K562 (cell line): ENCODE measurements around the gene ULK1. TPM values are rescaled to one million over a fixed set of nuclear protein-coding genes. Genes with fewer than 3 reads are reported as not detected.

ENCODE experiments used
- ATAC-seq: fragments of 200-7000 bp; cut with Tn5 transposase; 3 replicates; pipeline ENCODE4 v1.9.1; 2020; ENCODE audit warnings: moderate library complexity
- BruUV-seq: library from RNA; stranded (reverse); fragments of 400-500 nt; replicated peaks from 2 replicates; lab custom pipeline; 2021; lab: Mats Ljungman, UMichigan
- CTCF ChIA-PET: fragments of 300-600 bp; formaldehyde crosslinking; extraction: SDS; loops from one replicate; lab custom pipeline; 2021; ENCODE audit warnings: low intra/inter-chr PET ratio; lab: Yijun Ruan, JAX
- POLR2A ChIA-PET: fragments of 300-600, 350-650 bp; sonication (Branson Sonifier 250); formaldehyde crosslinking; extraction: SDS; loops from one replicate; lab custom pipeline; 2021; ENCODE audit warnings: antibody characterized with exemption, inconsistent platforms; lab: Yijun Ruan, JAX
- DNase-seq, 4 experiments: peaks; one replicate each; pipeline versions ENCODE4 v3.0.0 to v3.0.0-alpha.2; 2011 to 2018; ENCODE audit warnings: low spot score in 3 of 4, mixed read lengths in 3 of 4; ENCODE audit errors: extremely low read depth in 1 of 4
- FAIRE-seq: peaks from 2 replicates; lab custom pipeline; 2011; peaks lifted over from hg19 to GRCh38; lab: Jason Lieb, UNC
- H2AFZ ChIP-seq: 2 replicates; pipeline ENCODE4 v1.6.0; 2011; ENCODE audit warnings: low read depth, low read length, control low read depth, inconsistent platforms
- H3K27ac ChIP-seq: fragments of 200-600 bp; 3 replicates; pipeline ENCODE4 v1.8.0; 2011; ENCODE audit warnings: low read depth, mild to moderate bottlenecking, control low read depth, inconsistent platforms, low read length, moderate library complexity, mixed read lengths; ENCODE audit errors: extremely low read depth
- H3K27me3 ChIP-seq, 2 experiments: fragments of 300-600 bp in 1 of 2; 2 replicates in 1 of 2; 3 replicates in 1 of 2; pipeline versions ENCODE4 v1.6.0 to v1.8.0; 2011; ENCODE audit warnings: inconsistent platforms in 2 of 2, low read length in 2 of 2, mild to moderate bottlenecking in 1 of 2, mixed read lengths in 1 of 2, moderate library complexity in 1 of 2; ENCODE audit not compliant: control insufficient read depth in 2 of 2, insufficient read depth in 2 of 2
- H3K36me3 ChIP-seq: fragments of 300-600 bp; 3 replicates; pipeline ENCODE4 v1.8.0; 2011; ENCODE audit warnings: mild to moderate bottlenecking, low read length, inconsistent platforms; ENCODE audit not compliant: control insufficient read depth, insufficient read depth
- H3K4me1 ChIP-seq, 2 experiments: fragments of 200-600 bp in 1 of 2; replicated peaks in 1 of 2; 2 replicates in 1 of 2; 3 replicates in 1 of 2; pipeline versions ENCODE4 v1.5.1 to v1.8.0; 2011; ENCODE audit warnings: inconsistent platforms in 2 of 2, low read length in 2 of 2, mild to moderate bottlenecking in 1 of 2, mixed read lengths in 1 of 2, moderate library complexity in 1 of 2; ENCODE audit not compliant: control insufficient read depth in 2 of 2, insufficient read depth in 2 of 2
- H3K4me2 ChIP-seq: 2 replicates; pipeline ENCODE4 v1.6.1; 2011; ENCODE audit warnings: low read length, control low read depth, inconsistent platforms, mixed read lengths; ENCODE audit not compliant: insufficient read depth
- H3K4me3 ChIP-seq: fragments of 200-600 bp; sonication (generic), shearing (Covaris generic); 2 replicates; pipeline ENCODE4 v1.5.1; 2016; ENCODE audit warnings: control low read depth, inconsistent platforms
- H3K79me2 ChIP-seq: fragments of 200-600 bp; 3 replicates; pipeline ENCODE4 v1.8.0; 2011; ENCODE audit warnings: low read length, inconsistent platforms; ENCODE audit not compliant: control insufficient read depth, insufficient read depth
- H3K9ac ChIP-seq, 2 experiments: 2 replicates each; pipeline versions ENCODE4 v1.6.0 to v1.6.1; 2011; ENCODE audit warnings: low read depth in 2 of 2, low read length in 2 of 2, control low read depth in 1 of 2, inconsistent platforms in 1 of 2, mild to moderate bottlenecking in 1 of 2, mixed read lengths in 1 of 2; ENCODE audit not compliant: insufficient read depth in 1 of 2
- H3K9me1 ChIP-seq: one replicate; pipeline ENCODE4 v1.6.0; 2011; ENCODE audit warnings: inconsistent platforms, mild to moderate bottlenecking, low read length, moderate library complexity; ENCODE audit not compliant: control insufficient read depth, insufficient read depth
- H3K9me3 ChIP-seq: replicated peaks from 2 replicates; pipeline ENCODE4 v1.5.1; 2011; ENCODE audit warnings: low read depth, low read length, inconsistent platforms; ENCODE audit not compliant: control insufficient read depth, insufficient read depth
- H4K20me1 ChIP-seq: replicated peaks from 2 replicates; pipeline ENCODE4 v1.6.1; 2011; ENCODE audit warnings: low read length, inconsistent platforms, mixed read lengths; ENCODE audit not compliant: control insufficient read depth, insufficient read depth
- MCM5 ChIP-seq: fragments of 450-650 bp; IDR thresholded peaks from 2 replicates; pipeline ENCODE4 v1.6.1; 2016; ENCODE audit warnings: low read depth
- PCBP1 ChIP-seq: fragments of 200-400 bp; formaldehyde crosslinking; IDR thresholded peaks from 2 replicates; pipeline ENCODE4 v1.6.1; 2018; ENCODE audit warnings: mild to moderate bottlenecking, low read depth, low read length; ENCODE audit not compliant: poor library complexity, severe bottlenecking
- RBM22 ChIP-seq: fragments of 200-400 bp; formaldehyde crosslinking; IDR thresholded peaks from 2 replicates; pipeline ENCODE4 v1.6.1; 2018; ENCODE audit warnings: low read length, low read depth; ENCODE audit not compliant: poor library complexity, severe bottlenecking
- ZNF124 ChIP-seq: sonication (generic); formaldehyde crosslinking; IDR thresholded peaks from 2 replicates; pipeline ENCODE4 v1.8.1; 2022; ENCODE audit warnings: missing genetic modification reagents
- ZNF311 ChIP-seq: fragments of 250-450 bp; sonication (Bioruptor Pico); IDR thresholded peaks from 2 replicates; pipeline ENCODE4 v1.4.0; 2020; ENCODE audit warnings: mild to moderate bottlenecking, moderate library complexity
- WGBS: fragments of 100-300 bp; shearing (Covaris generic); methylation state at CpG from one replicate; pipeline ENCODE4 v1.1.6; 2016; ENCODE audit warnings: low coverage, mixed read lengths; ENCODE audit not compliant: insufficient coverage; ENCODE audit errors: missing lambda C conversion rate; 5-methylcytosine and 5-hydroxymethylcytosine counted together
- in situ Hi-C: fragments of 300-500 bp; cut with MboI; formaldehyde crosslinking; loops from 4 replicates; pipeline ENCODE4 v1.15.0; 2018; ENCODE audit warnings: inconsistent platforms, mixed read lengths
- intact Hi-C: fragments of 100-400 bp; cut with micrococcal nuclease; formaldehyde crosslinking; loops from 2 replicates; pipeline ENCODE4 v1.14.2; 2022
- polyA plus RNA-seq, 8 experiments: library from polyadenylated mRNA; depleted of rRNA in 4 of 8; stranded (reverse) in 5 of 8; unstranded in 3 of 8; fragments of >200 nt; fragmentation: Nextera tagmentation in 2 of 8; fragmentation: Illumina TruSeq in 1 of 8; extraction: Ambion mirVana in 2 of 8; extraction: Trizol in 1 of 8; gene quantifications; 2 replicates each; pipeline versions ENCODE4 v1.2.1 to v1.2.3, GENCODE V29; 2011 to 2014; ENCODE audit warnings: inconsistent platforms in 1 of 8, missing spikeins in 1 of 8
- total RNA-seq, 7 experiments: library from RNA; depleted of rRNA in 6 of 7; stranded (reverse); fragments of >200 nt in 6 of 7; fragmentation: Illumina TruSeq in 2 of 7; extraction: Trizol in 2 of 7; gene quantifications; 2 replicates each; pipeline versions ENCODE4 v1.2.1 to v1.2.3, GENCODE V29; 2011 to 2021; ENCODE audit warnings: low replicate concordance in 1 of 7
- TF ChIP-seq, protein P1 (sequence below): sonication (generic); formaldehyde crosslinking; IDR thresholded peaks from 2 replicates; pipeline ENCODE4 v1.8.1; 2022; ENCODE audit warnings: missing genetic modification reagents
- TF ChIP-seq, protein P2 (sequence below): fragments of 250-450 bp; sonication (Bioruptor Pico); IDR thresholded peaks from 2 replicates; pipeline ENCODE4 v1.8.0; 2022; ENCODE audit warnings: inconsistent platforms, mild to moderate bottlenecking, moderate library complexity, borderline replicate concordance

The ULK1 gene
- total and polyA plus RNA-seq, 9 of the 15 experiments (the other 6 are each of a cell fraction or from before 2014, with no cell fraction given), result 0.15 to 29.4 (median 2.5) TPM

DNA sequence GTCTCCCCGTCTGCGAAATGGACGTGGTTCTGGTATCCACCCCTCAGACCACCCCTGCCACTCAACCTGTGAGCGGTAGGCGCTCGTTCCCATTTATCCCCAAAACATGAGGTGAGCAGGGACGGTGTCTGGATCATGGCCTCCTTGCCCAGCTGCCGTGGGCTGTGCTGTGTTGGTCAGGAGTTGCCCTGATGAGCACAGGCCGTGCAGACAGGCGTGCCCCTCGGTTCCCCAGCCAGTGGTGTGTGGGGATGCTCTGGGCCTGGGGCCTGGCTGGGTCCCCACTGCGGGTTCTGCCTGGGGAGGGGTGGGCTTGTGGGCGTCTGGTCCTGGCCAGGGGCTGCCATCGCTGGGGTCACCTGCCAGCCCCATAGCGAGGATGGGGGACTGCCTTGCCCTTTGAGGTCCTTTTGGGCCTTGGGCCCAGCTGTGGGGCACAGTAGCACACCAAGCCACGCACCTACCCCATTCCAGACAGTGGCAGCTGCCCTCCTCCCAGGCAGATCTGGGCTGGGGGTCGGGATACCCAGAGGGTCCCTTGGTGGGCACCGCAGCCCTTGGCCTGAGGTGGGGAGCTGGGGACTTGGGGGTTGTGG lies 23.4 kb downstream of the ULK1 start (continued):
- TF ChIP-seq, protein P1, sequence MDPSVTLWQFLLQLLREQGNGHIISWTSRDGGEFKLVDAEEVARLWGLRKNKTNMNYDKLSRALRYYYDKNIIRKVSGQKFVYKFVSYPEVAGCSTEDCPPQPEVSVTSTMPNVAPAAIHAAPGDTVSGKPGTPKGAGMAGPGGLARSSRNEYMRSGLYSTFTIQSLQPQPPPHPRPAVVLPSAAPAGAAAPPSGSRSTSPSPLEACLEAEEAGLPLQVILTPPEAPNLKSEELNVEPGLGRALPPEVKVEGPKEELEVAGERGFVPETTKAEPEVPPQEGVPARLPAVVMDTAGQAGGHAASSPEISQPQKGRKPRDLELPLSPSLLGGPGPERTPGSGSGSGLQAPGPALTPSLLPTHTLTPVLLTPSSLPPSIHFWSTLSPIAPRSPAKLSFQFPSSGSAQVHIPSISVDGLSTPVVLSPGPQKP (CRISPR knock-in tag), result no peak

DNA sequence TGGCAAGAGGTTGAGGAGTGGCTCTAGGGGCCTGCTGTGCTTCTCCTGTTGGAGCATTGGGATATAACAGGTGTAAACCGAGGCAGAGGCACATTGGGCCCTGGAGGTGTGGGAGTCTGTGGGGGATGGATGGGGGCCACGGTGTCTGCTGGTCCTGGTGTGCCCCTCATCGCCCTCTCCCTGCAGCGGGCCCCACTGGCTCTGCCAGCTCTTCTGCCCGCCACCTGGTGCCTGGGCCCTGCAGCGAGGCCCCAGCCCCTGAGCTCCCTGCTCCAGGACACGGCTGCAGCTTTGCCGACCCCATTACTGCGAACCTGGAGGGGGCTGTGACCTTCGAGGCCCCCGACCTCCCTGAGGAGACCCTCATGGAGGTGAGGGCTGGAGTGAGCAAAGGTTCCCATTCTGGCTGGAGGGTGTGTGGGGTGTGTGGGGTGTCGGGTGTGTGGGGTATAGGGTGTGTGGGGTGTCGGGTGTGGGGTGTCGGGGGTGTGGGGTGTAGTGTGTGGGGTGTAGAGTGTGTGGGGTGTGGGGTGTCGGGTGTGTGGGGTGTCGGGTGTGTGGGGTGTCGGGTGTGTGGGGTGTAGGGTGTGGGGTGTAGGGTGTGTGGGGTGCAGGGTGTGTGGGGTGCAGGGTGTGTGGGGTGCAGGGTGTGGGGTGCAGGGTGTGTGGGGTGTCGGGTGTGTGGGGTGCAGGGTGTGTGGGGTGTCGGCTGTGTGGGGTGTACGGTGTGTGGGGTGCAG lies 24.1 kb downstream of the ULK1 start:
- Histone ChIP-seq H3K4me3 (no peak overlapping the region), H3K4me2 (no peak overlapping the region), H3K79me2 (no peaks in the 10 kb centered on the region), H3K9me1 (no peaks in the 10 kb centered on the region), H3K4me1 (peaks cover 0 to 25% of the 10 kb centered on the region in 2 experiments; a peak in 2 of 5 replicates), H3K27me3 (no peaks in the 10 kb centered on the region), H3K9ac (no peak overlapping the region), H2AFZ (no peak overlapping the region), H4K20me1 (no peaks in the 10 kb centered on the region), H3K36me3 (peaks cover 16% of the 10 kb centered on the region; the same call in 1 of the 3 replicates), H3K9me3 (no peaks in the 10 kb centered on the region), H3K27ac (no peak overlapping the region)
- ChIA-PET CTCF (no interaction called here), POLR2A (interaction anchor here (0.7 kb wide), 1 partner anchor 9 kb away, joined by 3 read pairs; no protein-coding TSS in a partner anchor)
- no TSS peak for BruUV-seq
- no peak for FAIRE-seq
- no peak for TF ChIP-seq ZNF311
- no peak for TF ChIP-seq ZNF124
- TF ChIP-seq, protein P2, sequence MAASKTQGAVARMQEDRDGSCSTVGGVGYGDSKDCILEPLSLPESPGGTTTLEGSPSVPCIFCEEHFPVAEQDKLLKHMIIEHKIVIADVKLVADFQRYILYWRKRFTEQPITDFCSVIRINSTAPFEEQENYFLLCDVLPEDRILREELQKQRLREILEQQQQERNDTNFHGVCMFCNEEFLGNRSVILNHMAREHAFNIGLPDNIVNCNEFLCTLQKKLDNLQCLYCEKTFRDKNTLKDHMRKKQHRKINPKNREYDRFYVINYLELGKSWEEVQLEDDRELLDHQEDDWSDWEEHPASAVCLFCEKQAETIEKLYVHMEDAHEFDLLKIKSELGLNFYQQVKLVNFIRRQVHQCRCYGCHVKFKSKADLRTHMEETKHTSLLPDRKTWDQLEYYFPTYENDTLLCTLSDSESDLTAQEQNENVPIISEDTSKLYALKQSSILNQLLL (CRISPR knock-in tag), result no peak
- TF ChIP-seq MCM5, result no peak
- peak; percentile 61 for TF ChIP-seq PCBP1
- peak; percentile 11 for TF ChIP-seq RBM22
- intact Hi-C loops (no loop called here), in situ Hi-C loops (no loop called here)
- ATAC-seq, result no peak
- 83% methylated on average over 13 of the region's 20 CpGs for WGBS
- no peak for DNase-seq
